ENCODE data around the gene WBP1.

The WBP1 gene

DNA sequence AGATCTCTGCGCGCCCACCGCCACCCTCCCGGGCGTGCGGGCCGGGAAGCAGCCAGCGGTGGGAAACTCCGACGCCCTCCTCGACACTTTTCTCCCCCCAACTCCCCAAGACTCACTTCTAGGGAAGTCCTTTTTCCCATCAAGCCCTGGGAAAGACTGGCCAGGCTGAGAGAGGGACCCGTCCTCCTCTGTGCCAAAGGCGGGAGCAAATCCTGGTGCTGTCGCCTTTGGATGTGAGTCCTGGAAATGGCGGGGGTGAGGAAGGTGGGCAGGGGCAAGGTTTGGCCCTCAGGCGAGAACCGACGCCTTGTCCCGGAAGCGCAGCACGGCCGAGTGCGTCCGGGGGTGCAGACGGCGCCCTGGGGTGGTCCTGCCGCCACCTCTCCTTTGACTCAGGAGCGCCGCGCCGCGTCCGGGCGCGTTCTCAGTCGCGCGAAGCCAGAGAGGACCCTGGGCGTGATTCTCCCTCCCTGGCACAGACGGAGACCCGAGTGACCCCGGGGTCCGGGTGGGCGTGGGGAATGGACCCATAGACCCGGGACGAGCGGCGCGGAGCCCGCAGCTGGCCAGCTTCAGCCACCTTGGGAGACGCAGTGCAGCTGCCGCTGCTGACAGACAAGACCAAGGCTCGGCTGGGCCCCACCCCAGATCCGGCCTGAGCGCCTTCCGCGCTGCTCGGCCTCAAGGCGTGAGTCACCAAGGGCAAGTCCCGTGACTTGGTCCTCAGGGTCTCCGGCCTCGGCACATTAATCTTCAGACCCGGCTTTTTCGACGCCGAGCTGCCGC, 44.7 kb downstream of the WBP1 start:
- DNase-seq (ENCODE audit: low spot score), result peak; percentile 94

DNA sequence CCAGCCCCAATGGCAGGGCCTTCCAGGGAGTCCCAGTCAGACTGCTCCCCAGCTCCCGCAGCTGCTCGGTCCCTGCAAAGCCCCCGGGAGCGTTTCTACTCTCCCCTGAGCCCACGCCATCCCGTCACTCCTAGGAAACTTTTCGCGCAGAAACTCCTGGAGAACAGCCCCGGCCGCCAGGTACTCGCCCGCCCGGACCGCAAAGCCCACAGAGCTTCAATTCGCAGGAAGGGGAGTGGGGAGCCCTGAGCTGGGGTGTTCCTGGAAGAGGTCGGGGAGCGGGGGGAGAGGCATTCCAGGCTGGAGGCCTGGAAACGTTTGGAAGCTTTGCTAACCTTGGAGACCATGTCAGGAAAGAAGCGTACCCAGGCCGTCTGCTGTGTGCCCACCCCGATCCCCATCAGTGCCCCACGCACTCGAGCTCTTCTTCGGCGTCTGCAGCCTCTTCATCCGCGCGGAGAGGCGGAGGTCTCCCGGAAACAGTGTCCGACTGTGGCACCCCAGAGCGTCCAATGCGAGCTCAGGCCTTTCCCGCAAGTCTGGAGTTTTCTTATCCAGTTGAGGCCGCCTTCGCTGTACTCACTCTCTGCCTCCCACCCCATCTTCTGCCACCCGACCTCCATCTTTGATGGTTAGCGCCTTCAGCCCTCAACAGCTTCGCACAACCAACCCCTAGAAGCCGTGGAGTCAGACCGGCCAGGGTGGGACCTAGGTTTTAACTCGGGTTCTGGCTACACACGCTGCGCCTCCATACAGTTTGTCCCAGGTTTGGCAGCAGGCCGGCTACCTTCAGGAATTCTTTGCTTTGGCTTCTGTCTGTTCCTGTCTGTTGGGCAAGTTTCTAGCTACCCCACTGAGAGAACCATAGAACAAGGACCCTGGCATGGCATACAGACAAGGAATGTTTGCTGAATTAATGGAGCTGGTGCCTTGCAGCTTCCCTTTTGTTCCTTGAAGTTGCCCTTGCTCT, 45.6 kb downstream of the WBP1 start:
- no peak for DNase-seq (ENCODE audit: low spot score)

- no peak for DNase-seq (ENCODE audit: low spot score)
These were observed 46.4 kb downstream of the WBP1 start for GRCh38 chr2:74504591-74504990.

GRCh38 chr2:74505448-74506246, 47.4 kb downstream of the WBP1 start:
- DNase-seq (ENCODE audit: low spot score), result no peak

GRCh38 chr2:74507145-74507925, 49.1 kb downstream of the WBP1 start, which contains the start of gene PCGF1:
TSS of gene PCGF1 (minus strand) at chr2:74507695. CDS start at chr2:74507668, 27 bp downstream.
- peak; percentile 99 for DNase-seq (ENCODE audit: low spot score)

GRCh38 chr2:74507926-74508520, 49.8 kb downstream of the WBP1 start:
- DNase-seq (ENCODE audit: low spot score), result no peak

- DNase-seq (ENCODE audit: low spot score), result no peak
These were observed 52.0 kb downstream of the WBP1 start for GRCh38 chr2:74510272-74510671.
